Measurements from ENCODE around the gene ARF4. TPM values are rescaled to one million over a fixed set of nuclear protein-coding genes. Genes with fewer than 3 reads are reported as not detected.
A peak's percentile ranks its signal among the peaks of the same experiment; 100 is the strongest.
"Not testable (repeated sequence)": the region's sequence is repeated elsewhere in the genome, so short reads cannot be mapped to it uniquely, and the experiment has no call there.

Gene ARF4
- 10 to 100 TPM; 64.9 to 68.9 TPM for total RNA-seq

DNA sequence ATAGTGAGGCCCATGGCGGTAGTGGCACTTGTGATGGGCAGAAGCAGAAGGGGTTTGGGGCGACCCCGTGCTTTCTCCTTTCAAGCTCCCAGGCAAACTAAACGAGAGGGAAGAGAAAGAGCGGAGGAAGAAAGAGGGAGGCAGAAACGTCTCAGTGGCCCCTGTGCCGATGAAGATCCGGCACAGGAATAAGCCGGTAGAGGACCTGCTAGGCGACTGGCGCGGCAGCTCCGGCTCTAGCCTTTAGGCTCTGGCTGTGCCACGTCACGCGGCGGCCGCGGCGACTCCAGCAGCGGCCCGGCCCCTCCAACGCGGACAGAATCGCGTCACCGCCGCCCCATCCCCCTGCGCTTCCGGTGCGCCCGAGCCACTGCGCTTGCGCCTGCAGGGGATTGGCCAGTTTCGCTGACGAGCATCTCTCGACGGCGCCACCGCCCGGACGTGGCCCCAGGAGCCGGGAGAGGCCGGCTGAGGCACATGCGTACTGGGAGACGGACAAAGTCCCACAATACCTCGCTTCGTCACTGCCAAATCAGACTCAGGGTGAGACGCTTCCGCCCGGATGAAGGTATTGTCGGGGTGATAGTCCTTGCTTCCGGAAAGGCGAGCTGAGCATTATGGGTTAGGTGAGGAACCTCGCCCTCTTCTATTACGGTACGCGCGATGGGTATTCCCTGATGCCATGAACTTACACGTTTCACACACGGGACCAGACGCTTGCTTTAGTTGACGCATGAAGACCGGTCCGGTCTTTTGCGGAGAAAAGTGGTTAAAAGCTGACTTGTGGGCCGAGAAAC lies at the start of gene ARF4:
TSS of gene ARF4 (minus strand) at position 218 of the 797 bp plus-strand sequence. CDS start at position 14, 204 bp downstream.
- Mint-ChIP-seq H3K4me1 (peaks cover 45% of the 10 kb centered on the region), H3K27ac (peak within 1 kb of the TSS; percentile 98), H3K27me3 (no peaks in the 10 kb centered on the region), H3K36me3 (ENCODE audit: low read depth) (peaks cover 43% of the 10 kb centered on the region), H3K4me3 (peak within 1 kb of the TSS; percentile 87), H3K9me3 (no peaks in the 10 kb centered on the region)
- ChIA-PET POLR2A (interaction anchor here (0.6 to 8.7 kb wide), 25 partner anchors 9 to 709 kb away, joined by 3 to 173 read pairs (median 5); partner anchors contain the start of genes APPL1, DENND6A, HTD2 and PDE12), CTCF (interaction anchor here (0.7 to 2.8 kb wide), 5 partner anchors 17 to 239 kb away, joined by 3 to 10 read pairs (median 4); partner anchors contain the start of genes DENND6A, PDE12 and SLMAP)
- DNase-seq = peak; percentile 100

GRCh38 chr3:57646723-57647122 lies 49.6 kb upstream of the ARF4 start:
- POLR2A ChIA-PET = no interaction called here
- Mint-ChIP-seq H3K9me3 (peaks cover 12% of the 10 kb centered on the region), H3K27ac (no peak overlapping the region), H3K27me3 (no peaks in the 10 kb centered on the region), H3K4me3 (no peak overlapping the region), H3K4me1 (peaks cover 12% of the 10 kb centered on the region), H3K36me3 (ENCODE audit: low read depth) (peaks cover 76% of the 10 kb centered on the region)
- CTCF ChIA-PET = no interaction called here
- no peak for DNase-seq

- no peak for DNase-seq
- H3K4me3 Mint-ChIP-seq = no peak overlapping the region
- peaks cover 12% of the 10 kb centered on the region for H3K9me3 Mint-ChIP-seq
- ChIA-PET POLR2A (interaction anchor here (1.3 kb wide), 1 partner anchor 10 kb away, joined by 3 read pairs; no protein-coding TSS in a partner anchor), CTCF (interaction anchor here (0.8 kb wide), 1 partner anchor 248 kb away, joined by 3 read pairs; no protein-coding TSS in a partner anchor)
- peaks cover 12% of the 10 kb centered on the region for H3K4me1 Mint-ChIP-seq
- H3K36me3 Mint-ChIP-seq (ENCODE audit: low read depth) = peaks cover 67% of the 10 kb centered on the region
- H3K27ac Mint-ChIP-seq = no peak overlapping the region
- H3K27me3 Mint-ChIP-seq = no peaks in the 10 kb centered on the region
Observed at GRCh38 chr3:57644740-57645139, 47.6 kb upstream of the ARF4 start.

DNA sequence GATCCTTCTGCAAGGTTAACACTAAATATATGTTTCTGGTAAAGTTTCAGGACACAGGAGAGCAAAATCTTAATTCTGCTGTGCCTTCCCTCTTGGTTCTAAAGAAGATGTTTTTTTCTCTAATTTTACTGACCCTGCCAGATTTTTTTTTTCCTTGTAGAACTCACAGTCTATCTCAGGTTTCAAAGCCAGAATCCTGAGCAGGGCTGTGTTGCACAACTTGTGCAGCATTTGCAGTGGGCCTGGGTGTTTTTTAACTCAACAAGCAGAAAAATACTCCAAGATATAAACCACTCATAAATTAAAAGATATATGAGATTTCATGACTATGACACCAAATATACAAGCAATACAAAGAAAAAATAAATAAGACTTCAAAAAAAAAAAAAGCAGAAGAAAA lies 40.2 kb upstream of the ARF4 start:
- CTCF ChIA-PET = no interaction called here
- Mint-ChIP-seq H3K4me3 (no peak overlapping the region), H3K9me3 (no peaks in the 10 kb centered on the region), H3K27ac (no peak overlapping the region), H3K4me1 (peaks cover under 1% of the 10 kb centered on the region), H3K27me3 (no peaks in the 10 kb centered on the region), H3K36me3 (ENCODE audit: low read depth) (peaks cover 53% of the 10 kb centered on the region)
- POLR2A ChIA-PET = no interaction called here
- DNase-seq = no peak

GRCh38 chr3:57634259-57634658 lies 37.1 kb upstream of the ARF4 start:
- H3K4me3 Mint-ChIP-seq, POLR2A ChIA-PET, CTCF ChIA-PET, H3K27me3 Mint-ChIP-seq, H3K4me1 Mint-ChIP-seq, DNase-seq, H3K9me3 Mint-ChIP-seq, H3K27ac Mint-ChIP-seq: not testable (repeated sequence)
- peaks cover 56% of the 10 kb centered on the region for H3K36me3 Mint-ChIP-seq (ENCODE audit: low read depth)

DNA sequence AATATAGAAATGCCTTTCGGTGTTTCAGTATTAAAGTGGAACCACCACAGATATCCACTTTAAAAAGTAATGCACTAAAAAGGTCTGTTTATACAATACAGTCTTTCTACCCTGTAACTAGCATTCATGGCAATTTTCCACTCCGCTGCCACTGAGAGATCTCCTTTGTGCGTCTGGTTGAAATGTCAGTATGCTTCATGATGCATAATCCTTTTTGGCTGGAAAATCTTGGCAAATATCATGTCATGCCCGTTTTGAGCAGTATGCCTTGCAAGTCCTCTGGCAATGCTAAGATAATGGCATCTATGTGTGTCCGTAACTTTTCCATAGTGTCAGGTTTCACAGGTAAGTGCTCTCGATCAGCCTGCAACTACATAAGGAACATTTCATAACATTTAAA lies 30.8 kb upstream of the ARF4 start:
- H3K27ac Mint-ChIP-seq = no peak overlapping the region
- H3K4me1 Mint-ChIP-seq = no peaks in the 10 kb centered on the region
- no peaks in the 10 kb centered on the region for H3K27me3 Mint-ChIP-seq
- H3K36me3 Mint-ChIP-seq (ENCODE audit: low read depth) = peaks cover 56% of the 10 kb centered on the region
- ChIA-PET CTCF (no interaction called here), POLR2A (interaction anchor here (1.3 kb wide), 1 partner anchor 31 kb away, joined by 6 read pairs; the partner anchor contains the start of gene ARF4)
- H3K4me3 Mint-ChIP-seq = no peak overlapping the region
- DNase-seq = no peak
- no peaks in the 10 kb centered on the region for H3K9me3 Mint-ChIP-seq

DNA sequence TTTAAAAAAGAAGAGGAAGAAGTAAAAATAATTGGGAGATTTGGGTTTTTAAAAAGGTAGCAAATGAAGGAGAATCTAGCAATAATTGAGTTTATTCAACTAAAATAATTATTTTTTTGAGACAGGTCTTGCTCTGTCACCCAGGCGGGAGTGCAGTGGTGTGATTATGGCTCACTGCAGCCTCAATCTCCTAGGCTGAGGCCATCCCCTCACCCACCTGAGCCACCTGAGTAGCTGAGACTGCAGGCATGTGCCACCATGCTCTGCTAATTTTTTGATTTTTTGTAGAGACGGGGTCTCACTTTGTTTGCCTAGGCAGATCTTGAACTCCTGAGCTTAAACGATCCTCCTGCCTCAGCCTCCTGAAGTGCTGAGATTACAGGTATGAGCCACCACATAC lies 27.7 kb upstream of the ARF4 start:
- Mint-ChIP-seq H3K4me1 (no peaks in the 10 kb centered on the region), H3K27me3 (no peaks in the 10 kb centered on the region), H3K36me3 (ENCODE audit: low read depth) (peaks cover 47% of the 10 kb centered on the region), H3K4me3 (no peak overlapping the region), H3K9me3 (no peaks in the 10 kb centered on the region), H3K27ac (no peak overlapping the region)
- ChIA-PET CTCF (no interaction called here), POLR2A (no interaction called here)
- DNase-seq = no peak

DNA sequence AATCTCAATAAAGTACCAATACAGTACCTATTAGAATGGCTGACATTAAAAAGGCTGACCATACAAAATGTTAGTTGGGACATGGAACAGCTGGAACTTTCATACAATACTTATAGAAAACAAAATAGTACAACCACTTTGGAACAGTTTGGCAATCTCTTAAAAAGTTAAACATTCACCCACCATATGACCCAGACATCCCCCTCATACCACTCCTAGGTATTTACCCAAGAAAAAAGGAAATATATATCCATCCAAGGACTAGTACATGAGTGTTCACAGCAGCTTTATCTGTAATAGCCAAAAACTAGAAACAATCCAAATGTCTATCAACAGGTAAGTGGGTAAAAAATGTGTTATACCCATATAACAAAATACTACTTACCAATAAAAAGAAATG lies 25.2 kb upstream of the ARF4 start:
- no peak for DNase-seq
- Mint-ChIP-seq H3K27me3 (no peaks in the 10 kb centered on the region), H3K4me1 (no peaks in the 10 kb centered on the region), H3K27ac (no peak overlapping the region), H3K4me3 (no peak overlapping the region), H3K36me3 (ENCODE audit: low read depth) (peaks cover 37% of the 10 kb centered on the region), H3K9me3 (no peaks in the 10 kb centered on the region)
- ChIA-PET CTCF (no interaction called here), POLR2A (no interaction called here)

DNA sequence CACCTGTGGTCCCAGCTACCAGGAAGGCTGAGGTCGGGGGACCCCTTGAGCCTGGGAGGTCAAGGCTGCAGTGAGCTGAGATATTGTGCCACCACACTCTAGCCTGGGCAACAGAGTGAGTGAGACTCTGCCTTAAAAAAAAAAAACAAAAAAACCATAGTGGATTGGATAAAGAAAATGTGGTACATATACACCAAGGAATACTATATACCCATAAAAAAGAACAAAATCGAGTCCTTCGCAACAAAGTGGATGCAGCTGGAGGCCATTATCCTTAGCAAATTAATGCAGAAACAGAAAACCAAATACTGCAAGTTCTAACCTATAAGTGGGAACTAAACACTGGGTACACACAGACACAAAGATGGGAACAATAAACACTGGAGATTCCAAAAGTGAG lies 20.6 kb upstream of the ARF4 start:
- Mint-ChIP-seq H3K27me3 (no peaks in the 10 kb centered on the region), H3K4me1 (no peaks in the 10 kb centered on the region), H3K36me3 (ENCODE audit: low read depth) (peaks cover 15% of the 10 kb centered on the region), H3K27ac (no peak overlapping the region), H3K4me3 (no peak overlapping the region), H3K9me3 (no peaks in the 10 kb centered on the region)
- ChIA-PET CTCF (no interaction called here), POLR2A (no interaction called here)
- DNase-seq = no peak

- no peak for DNase-seq
- ChIA-PET CTCF (no interaction called here), POLR2A (no interaction called here)
- Mint-ChIP-seq H3K27ac (no peak overlapping the region), H3K27me3 (no peaks in the 10 kb centered on the region), H3K4me3 (no peak overlapping the region), H3K36me3 (ENCODE audit: low read depth) (peaks cover 12% of the 10 kb centered on the region), H3K4me1 (peaks cover 5% of the 10 kb centered on the region), H3K9me3 (no peaks in the 10 kb centered on the region)
Observed at GRCh38 chr3:57616233-57616632, 19.1 kb upstream of the ARF4 start.

- H3K27ac Mint-ChIP-seq, CTCF ChIA-PET, POLR2A ChIA-PET, H3K4me3 Mint-ChIP-seq, H3K4me1 Mint-ChIP-seq, DNase-seq, H3K27me3 Mint-ChIP-seq: not testable (repeated sequence)
- Mint-ChIP-seq H3K36me3 (ENCODE audit: low read depth) (peaks cover 42% of the 10 kb centered on the region), H3K9me3 (peaks cover 12% of the 10 kb centered on the region)
Observed at GRCh38 chr3:57611870-57612269, 14.7 kb upstream of the ARF4 start.

DNA sequence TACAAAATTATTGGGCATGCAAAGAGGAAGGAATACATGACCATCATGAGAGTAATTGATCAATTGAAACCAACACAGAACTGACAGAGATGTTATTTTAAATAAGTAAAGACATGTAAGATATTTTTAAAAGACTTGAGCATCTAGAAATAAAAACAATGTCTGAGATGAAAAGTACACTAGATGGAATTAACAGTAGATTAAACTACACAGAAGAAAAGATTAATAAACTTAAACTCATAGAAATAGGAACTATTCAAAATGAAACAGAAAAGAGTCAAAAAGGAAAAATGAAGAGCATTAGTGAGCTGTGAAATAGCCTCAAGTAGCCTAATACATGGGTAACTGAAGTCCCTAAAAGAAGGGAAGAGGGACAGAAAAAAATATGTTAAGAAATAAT lies 8.5 kb upstream of the ARF4 start:
- peaks cover 19% of the 10 kb centered on the region for H3K9me3 Mint-ChIP-seq
- H3K27ac Mint-ChIP-seq = no peak overlapping the region
- H3K4me3 Mint-ChIP-seq = no peak overlapping the region
- H3K27me3 Mint-ChIP-seq = no peaks in the 10 kb centered on the region
- H3K4me1 Mint-ChIP-seq = peaks cover 2% of the 10 kb centered on the region
- H3K36me3 Mint-ChIP-seq (ENCODE audit: low read depth) = peaks cover 59% of the 10 kb centered on the region
- CTCF ChIA-PET = no interaction called here
- DNase-seq = no peak
- POLR2A ChIA-PET = interaction anchor here (1.7 kb wide), 1 partner anchor 9 kb away, joined by 8 read pairs; the partner anchor contains the start of gene ARF4

DNA sequence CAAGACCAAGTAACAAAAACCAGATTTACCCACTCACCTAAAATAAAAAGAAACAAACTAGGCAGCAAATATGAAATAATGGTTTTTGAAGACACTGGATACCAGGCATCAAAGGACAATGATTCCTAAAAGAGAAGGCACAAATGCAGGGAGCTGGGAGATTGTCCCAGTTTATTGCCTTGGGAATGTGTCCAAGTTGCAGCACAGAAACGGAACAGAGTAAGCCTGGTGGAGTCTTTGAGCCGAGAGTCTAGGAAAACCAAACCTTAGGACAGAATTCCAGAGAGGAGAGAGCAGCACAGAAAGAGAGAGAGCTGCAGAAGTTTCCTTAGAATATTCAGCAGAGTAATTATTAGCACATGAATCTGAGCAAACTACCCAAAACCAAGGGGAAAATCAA lies 7.8 kb upstream of the ARF4 start:
- ChIA-PET POLR2A (interaction anchor here (0.6 to 2.1 kb wide), 3 partner anchors 9 to 458 kb away, joined by 3 to 7 read pairs (median 5); partner anchors contain the start of gene PDE12), CTCF (no interaction called here)
- DNase-seq = no peak
- Mint-ChIP-seq H3K4me3 (no peak overlapping the region), H3K4me1 (peaks cover 2% of the 10 kb centered on the region), H3K27me3 (no peaks in the 10 kb centered on the region), H3K36me3 (ENCODE audit: low read depth) (peaks cover 51% of the 10 kb centered on the region), H3K9me3 (peaks cover 16% of the 10 kb centered on the region), H3K27ac (no peak overlapping the region)

Data from activated CD4-positive, alpha-beta memory T cell treated with anti-CD3 and anti-CD28 coated beads, Interleukin-2, amount 10 ng/mL, durations not matched to agents 7 days and 5 days (primary cell).